Fibroblast of lung (primary cell): ENCODE results near the gene SKP1.

ENCODE experiments used
- CTCF ChIP-seq, 2 donors: IDR thresholded peaks in 1 of 2; conservative IDR thresholded peaks in 1 of 2; 1 replicate in 1 of 2; 2 replicates in 1 of 2; pipeline ENCODE4 v1.5.1; 2011 to 2012; ENCODE audit warnings: low read length in 2 of 2, control low read depth in 1 of 2, inconsistent platforms in 1 of 2, low read depth in 1 of 2, mild to moderate bottlenecking in 1 of 2
- EZH2 ChIP-seq: IDR thresholded peaks from 2 replicates; pipeline ENCODE4 v1.5.1; 2012; ENCODE audit warnings: low read length, control low read depth, mild to moderate bottlenecking; ENCODE audit errors: missing control alignments

- TF ChIP-seq CTCF (conservative IDR thresholded peaks at IDR 0.05 in 1 of 2, IDR thresholded peaks at IDR 0.05 in 1 of 2; ENCODE audit: low read depth in 1 of 2, low read length in 2 of 2) (no peak), EZH2 (no peak)
Observed at GRCh38 chr5:134114886-134115805, 61.6 kb downstream of the SKP1 start.
